CD14-positive monocyte (primary cell): Measurements from ENCODE around the gene ITGB1BP2. TPM values are rescaled to one million over a fixed set of nuclear protein-coding genes. Genes with fewer than 3 reads are reported as not detected.
A peak's percentile ranks its signal among the peaks of the same experiment; 100 is the strongest.

Experiments
- DNase-seq, 3 donors: peaks; one replicate each; pipeline ENCODE4 v3.0.0-alpha.2; 2011 to 2022
- H2AFZ ChIP-seq: 2 replicates; pipeline ENCODE4 v1.6.0; 2012; ENCODE audit warnings: mild to moderate bottlenecking, low read depth, low read length, inconsistent platforms; ENCODE audit not compliant: insufficient read depth, poor library complexity, severe bottlenecking
- H3K27ac ChIP-seq, 2 donors: 1 replicate in 1 of 2; 2 replicates in 1 of 2; pipeline ENCODE4 v1.5.1; 2012 to 2013; ENCODE audit warnings: low read length in 2 of 2, control low read depth in 1 of 2, inconsistent platforms in 1 of 2, low read depth in 1 of 2, mild to moderate bottlenecking in 1 of 2
- H3K27me3 ChIP-seq, 2 donors: one replicate each; pipeline versions ENCODE4 v1.6.0 to v1.6.1; 2011 to 2013; ENCODE audit warnings: low read length in 2 of 2; ENCODE audit not compliant: control insufficient read depth in 2 of 2, insufficient read depth in 2 of 2
- H3K36me3 ChIP-seq, 2 donors: replicated peaks in 1 of 2; 1 replicate in 1 of 2; 2 replicates in 1 of 2; pipeline versions ENCODE4 v1.5.1 to v1.6.1; 2012 to 2013; ENCODE audit warnings: low read length in 2 of 2, control low read depth in 1 of 2, inconsistent platforms in 1 of 2, mild to moderate bottlenecking in 1 of 2; ENCODE audit not compliant: insufficient read depth in 2 of 2, control insufficient read depth in 1 of 2
- H3K4me1 ChIP-seq, 2 donors: 1 replicate in 1 of 2; 2 replicates in 1 of 2; pipeline versions ENCODE4 v1.5.1 to v1.6.1; 2012 to 2013; ENCODE audit warnings: low read length in 2 of 2, control low read depth in 1 of 2, inconsistent platforms in 1 of 2, mild to moderate bottlenecking in 1 of 2, moderate library complexity in 1 of 2; ENCODE audit not compliant: insufficient read depth in 2 of 2, control insufficient read depth in 1 of 2
- H3K4me2 ChIP-seq: replicated peaks from 2 replicates; pipeline ENCODE3; 2012; ENCODE audit warnings: low read length, moderate library complexity, mild to moderate bottlenecking; ENCODE audit not compliant: poor library complexity, severe bottlenecking; ENCODE audit errors: extremely low read depth
- H3K4me3 ChIP-seq, 3 experiments: fragments of 200-600 bp in 1 of 3; sonication (generic) in 1 of 3; replicated peaks in 1 of 3; 1 replicate in 2 of 3; 2 replicates in 1 of 3; pipeline ENCODE4 v1.5.1; 2011 to 2013; ENCODE audit warnings: low read length in 3 of 3, mild to moderate bottlenecking in 3 of 3, control low read depth in 2 of 3, low read depth in 2 of 3, inconsistent platforms in 1 of 3, moderate library complexity in 1 of 3
- H3K79me2 ChIP-seq: 2 replicates; pipeline ENCODE4 v1.6.0; 2012; ENCODE audit warnings: mild to moderate bottlenecking, control low read depth, inconsistent platforms, low read length, moderate library complexity; ENCODE audit not compliant: insufficient read depth
- H3K9ac ChIP-seq: 2 replicates; pipeline ENCODE4 v1.6.0; 2017; ENCODE audit warnings: low read length, mild to moderate bottlenecking; ENCODE audit not compliant: insufficient read depth, poor library complexity, severe bottlenecking
- H3K9me3 ChIP-seq, 2 donors: replicated peaks in 1 of 2; 1 replicate in 1 of 2; 2 replicates in 1 of 2; pipeline versions ENCODE4 v1.5.1 to v1.6.1; 2012 to 2013; ENCODE audit warnings: low read length in 2 of 2, control low read depth in 1 of 2; ENCODE audit not compliant: control insufficient read depth in 1 of 2, insufficient read depth in 1 of 2
- H4K20me1 ChIP-seq: 2 replicates; pipeline ENCODE4 v1.6.0; 2012; ENCODE audit warnings: mild to moderate bottlenecking, low read length, control low read depth, moderate library complexity; ENCODE audit not compliant: insufficient read depth
- H3K27ac Mint-ChIP-seq, 7 donors: one replicate each; pipeline ENCODE4 v1.8.0; 2020; ENCODE audit warnings: mild to moderate bottlenecking in 7 of 7, mixed read lengths in 7 of 7, moderate library complexity in 6 of 7, inconsistent platforms in 2 of 7
- H3K27me3 Mint-ChIP-seq, 3 donors: one replicate each; pipeline ENCODE4 v1.8.0; 2021 to 2022; ENCODE audit warnings: low read depth in 3 of 3, mild to moderate bottlenecking in 3 of 3, mixed read lengths in 3 of 3, moderate library complexity in 3 of 3, inconsistent platforms in 1 of 3
- H3K36me3 Mint-ChIP-seq, 2 donors: one replicate each; pipeline ENCODE4 v1.8.0; 2020; ENCODE audit warnings: mixed read lengths in 2 of 2, inconsistent platforms in 1 of 2, mild to moderate bottlenecking in 1 of 2
- H3K4me1 Mint-ChIP-seq: one replicate; pipeline ENCODE4 v1.8.0; 2020; ENCODE audit warnings: mild to moderate bottlenecking, mixed read lengths
- H3K4me3 Mint-ChIP-seq, 2 donors: one replicate each; pipeline ENCODE4 v1.8.0; 2020; ENCODE audit warnings: mild to moderate bottlenecking in 2 of 2, mixed read lengths in 2 of 2, moderate library complexity in 1 of 2
- H3K9me3 Mint-ChIP-seq, 7 donors: one replicate each; pipeline ENCODE4 v1.8.0; 2020 to 2022; ENCODE audit warnings: mixed read lengths in 7 of 7, mild to moderate bottlenecking in 6 of 7, moderate library complexity in 6 of 7, inconsistent platforms in 2 of 7
- WGBS: methylation state at CpG from one replicate; pipeline ENCODE4 v1.1.5; 2013; ENCODE audit warnings: missing lambda C conversion rate; ENCODE audit not compliant: insufficient coverage; 5-methylcytosine and 5-hydroxymethylcytosine counted together
- intact Hi-C, 2 donors: fragments of 100-400 bp; cut with micrococcal nuclease; formaldehyde crosslinking; loops; one replicate each; pipeline versions ENCODE4 v1.15.0 to v1.15.1; 2023
- polyA plus RNA-seq, 3 donors: library from polyadenylated mRNA; depleted of rRNA in 1 of 3; unstranded in 2 of 3; stranded (reverse) in 1 of 3; fragments of 300-500 nt in 2 of 3; fragments of >200 nt in 1 of 3; fragmentation: Illumina TruSeq in 2 of 3; gene quantifications; 1 replicate in 2 of 3; 2 replicates in 1 of 3; pipeline ENCODE4 v1.2.3, GENCODE V29; 2012 to 2021
- TF ChIP-seq, protein P1 (sequence below): fragments of 200-600 bp; IDR thresholded peaks from one replicate; pipeline ENCODE4 v1.8.0; 2022; ENCODE audit warnings: antibody characterized with exemption, mild to moderate bottlenecking

ITGB1BP2 gene
- polyA plus RNA-seq, 3 donors = 1.2 TPM; not detected in 2

GRCh38 chrX:71285929-71286328 is 15.6 kb upstream of the ITGB1BP2 start:
- H3K4me2 ChIP-seq = peak overlapping the region; percentile 76
- H3K27me3 ChIP-seq = no peaks in the 10 kb centered on the region
- Mint-ChIP-seq H3K27me3 (peaks cover 0 to 3% (median 0%) of the 10 kb centered on the region in 3 donors), H3K9me3 (peaks cover 0 to 19% (median 0%) of the 10 kb centered on the region in 7 donors), H3K4me3 (no peak overlapping the region), H3K4me1 (peaks cover 10% of the 10 kb centered on the region), H3K27ac (peak overlapping the region in 1 of 7 donors; percentile 15), H3K36me3 (peaks cover 3 to 11% of the 10 kb centered on the region in 2 donors)
- H3K4me3 ChIP-seq = peak overlapping the region in 1 of 3 experiments; percentile 85
- peaks cover 3 to 6% of the 10 kb centered on the region in 2 donors for H3K36me3 ChIP-seq
- no peak overlapping the region for H3K9ac ChIP-seq
- no peak for DNase-seq
- H2AFZ ChIP-seq = no peak overlapping the region
- TF ChIP-seq, protein P1, sequence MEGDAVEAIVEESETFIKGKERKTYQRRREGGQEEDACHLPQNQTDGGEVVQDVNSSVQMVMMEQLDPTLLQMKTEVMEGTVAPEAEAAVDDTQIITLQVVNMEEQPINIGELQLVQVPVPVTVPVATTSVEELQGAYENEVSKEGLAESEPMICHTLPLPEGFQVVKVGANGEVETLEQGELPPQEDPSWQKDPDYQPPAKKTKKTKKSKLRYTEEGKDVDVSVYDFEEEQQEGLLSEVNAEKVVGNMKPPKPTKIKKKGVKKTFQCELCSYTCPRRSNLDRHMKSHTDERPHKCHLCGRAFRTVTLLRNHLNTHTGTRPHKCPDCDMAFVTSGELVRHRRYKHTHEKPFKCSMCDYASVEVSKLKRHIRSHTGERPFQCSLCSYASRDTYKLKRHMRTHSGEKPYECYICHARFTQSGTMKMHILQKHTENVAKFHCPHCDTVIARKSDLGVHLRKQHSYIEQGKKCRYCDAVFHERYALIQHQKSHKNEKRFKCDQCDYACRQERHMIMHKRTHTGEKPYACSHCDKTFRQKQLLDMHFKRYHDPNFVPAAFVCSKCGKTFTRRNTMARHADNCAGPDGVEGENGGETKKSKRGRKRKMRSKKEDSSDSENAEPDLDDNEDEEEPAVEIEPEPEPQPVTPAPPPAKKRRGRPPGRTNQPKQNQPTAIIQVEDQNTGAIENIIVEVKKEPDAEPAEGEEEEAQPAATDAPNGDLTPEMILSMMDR = no peak
- H3K4me1 ChIP-seq = peaks cover 10 to 21% of the 10 kb centered on the region in 2 donors
- H3K9me3 ChIP-seq = peaks cover 0 to 6% of the 10 kb centered on the region in 2 donors
- H3K27ac ChIP-seq = no peak overlapping the region
- intact Hi-C loops = no loop called here
- peaks cover 71% of the 10 kb centered on the region for H3K79me2 ChIP-seq
- H4K20me1 ChIP-seq = peaks cover 51% of the 10 kb centered on the region

DNA sequence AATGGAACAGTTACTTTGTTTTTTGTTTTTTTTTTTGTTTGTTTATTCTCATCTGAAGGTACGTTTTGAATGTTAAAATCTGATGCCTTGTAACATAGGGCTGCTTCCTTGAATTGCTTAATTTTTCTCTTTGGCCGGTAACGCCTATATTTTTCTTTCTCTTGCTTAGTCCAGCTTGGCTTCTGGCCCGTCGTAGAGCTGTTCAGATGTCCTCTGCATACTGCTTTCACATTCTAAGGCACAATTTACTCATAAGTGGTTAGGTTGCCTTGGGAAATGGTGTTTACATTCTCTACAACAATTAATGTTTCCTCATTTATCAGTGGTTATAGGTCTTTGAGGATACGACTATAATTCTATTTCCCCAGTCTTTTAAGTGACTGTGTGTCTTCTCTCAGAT is 10.2 kb upstream of the ITGB1BP2 start:
- TF ChIP-seq, protein P1 = no peak
- peaks cover 31 to 64% of the 10 kb centered on the region in 2 donors for H3K36me3 Mint-ChIP-seq
- Histone ChIP-seq H3K27me3 (no peaks in the 10 kb centered on the region), H3K36me3 (peaks cover 49 to 58% of the 10 kb centered on the region in 2 donors), H3K9me3 (no peaks in the 10 kb centered on the region), H4K20me1 (peaks cover 63% of the 10 kb centered on the region), H3K4me3 (no peak overlapping the region), H2AFZ (no peak overlapping the region), H3K4me2 (no peak overlapping the region), H3K9ac (no peak overlapping the region), H3K79me2 (peaks cover 61% of the 10 kb centered on the region), H3K4me1 (no peaks in the 10 kb centered on the region), H3K27ac (no peak overlapping the region)
- no peak for DNase-seq
- no peak overlapping the region for H3K27ac Mint-ChIP-seq
- H3K9me3 Mint-ChIP-seq = no peaks in the 10 kb centered on the region
- peaks cover 0 to 4% (median 0%) of the 10 kb centered on the region in 3 donors for H3K27me3 Mint-ChIP-seq
- no CpG with 5 or more reads among the region's 6 CpGs for WGBS
- no peak overlapping the region for H3K4me3 Mint-ChIP-seq
- peaks cover 2% of the 10 kb centered on the region for H3K4me1 Mint-ChIP-seq
- intact Hi-C loops = loop anchor here in 1 of 2 donors (10.0 kb wide), 1 partner anchor 83 kb away; no protein-coding TSS in a partner anchor
